ENCODE measurements around the gene KASH5.

DNA sequence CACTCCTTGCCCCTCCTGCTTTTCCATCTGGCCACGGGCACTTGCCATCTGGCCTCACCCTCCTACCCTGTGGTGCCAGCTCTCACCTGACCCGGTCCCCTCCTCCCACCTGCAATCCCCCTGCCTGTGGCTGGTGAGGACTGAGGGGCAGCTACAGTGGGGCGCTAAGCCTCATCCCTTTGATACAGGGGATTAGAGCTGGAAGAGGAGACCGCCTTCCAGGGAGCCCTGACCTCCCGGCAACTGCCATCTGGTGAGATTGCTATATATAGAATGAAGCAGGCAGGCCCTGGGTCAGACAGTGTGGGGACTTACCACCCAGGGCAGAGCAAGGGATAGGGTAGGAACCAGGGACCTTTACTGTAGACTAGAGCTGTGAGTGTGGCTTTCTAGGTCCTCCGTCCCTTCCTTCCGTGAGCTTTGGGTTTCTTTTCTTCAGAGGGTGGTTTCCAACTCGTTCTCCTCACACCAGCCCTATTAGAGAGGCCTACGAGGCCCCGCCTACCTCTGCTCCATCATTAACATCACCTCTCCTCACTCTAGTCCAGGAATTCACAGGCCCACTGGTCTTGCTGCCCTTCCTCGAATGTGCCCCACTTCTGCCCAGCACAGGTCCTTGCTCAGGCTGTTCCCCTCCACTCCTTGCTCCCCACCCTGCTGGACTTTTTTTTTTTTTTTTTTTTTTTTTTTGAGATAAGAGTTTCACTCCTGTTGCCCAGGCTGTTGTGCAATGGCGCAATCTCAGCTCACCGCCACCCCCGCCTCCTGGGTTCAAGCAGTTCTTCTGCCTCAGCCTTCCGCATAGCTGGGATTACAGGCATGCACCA, 7.7 kb downstream of the KASH5 start:
- TF ChIP-seq, protein P1, sequence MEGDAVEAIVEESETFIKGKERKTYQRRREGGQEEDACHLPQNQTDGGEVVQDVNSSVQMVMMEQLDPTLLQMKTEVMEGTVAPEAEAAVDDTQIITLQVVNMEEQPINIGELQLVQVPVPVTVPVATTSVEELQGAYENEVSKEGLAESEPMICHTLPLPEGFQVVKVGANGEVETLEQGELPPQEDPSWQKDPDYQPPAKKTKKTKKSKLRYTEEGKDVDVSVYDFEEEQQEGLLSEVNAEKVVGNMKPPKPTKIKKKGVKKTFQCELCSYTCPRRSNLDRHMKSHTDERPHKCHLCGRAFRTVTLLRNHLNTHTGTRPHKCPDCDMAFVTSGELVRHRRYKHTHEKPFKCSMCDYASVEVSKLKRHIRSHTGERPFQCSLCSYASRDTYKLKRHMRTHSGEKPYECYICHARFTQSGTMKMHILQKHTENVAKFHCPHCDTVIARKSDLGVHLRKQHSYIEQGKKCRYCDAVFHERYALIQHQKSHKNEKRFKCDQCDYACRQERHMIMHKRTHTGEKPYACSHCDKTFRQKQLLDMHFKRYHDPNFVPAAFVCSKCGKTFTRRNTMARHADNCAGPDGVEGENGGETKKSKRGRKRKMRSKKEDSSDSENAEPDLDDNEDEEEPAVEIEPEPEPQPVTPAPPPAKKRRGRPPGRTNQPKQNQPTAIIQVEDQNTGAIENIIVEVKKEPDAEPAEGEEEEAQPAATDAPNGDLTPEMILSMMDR (IDR thresholded peaks at IDR 0.05; ENCODE audit: low read depth, low read length, poor library complexity, severe bottlenecking), result no peak
- no peak for TF ChIP-seq EZH2phosphoT487 (IDR thresholded peaks at IDR 0.05; ENCODE audit: borderline replicate concordance, low read length)

Measured in DOHH2 (cell line).